HEK293 (cell line): ENCODE measurements around the gene GOLGA6L26.
"Not testable (repeated sequence)": the region's sequence is repeated elsewhere in the genome, so short reads cannot be mapped to it uniquely, and the experiment has no call there.

Source experiments
- CTCF ChIP-seq: fragments of 450-650 bp; formaldehyde crosslinking; IDR thresholded peaks from 2 replicates; pipeline ENCODE4 v1.5.1; 2016; ENCODE audit warnings: missing biosample characterization, missing genetic modification characterization
- KLF10 ChIP-seq: fragments of 450-650 bp; IDR thresholded peaks from 2 replicates; pipeline ENCODE4 v1.5.1; 2018; ENCODE audit warnings: missing biosample characterization, mild to moderate bottlenecking, missing genetic modification characterization
- ZNF223 ChIP-seq: fragments of 450-650 bp; formaldehyde crosslinking; IDR thresholded peaks from 2 replicates; pipeline ENCODE4 v1.5.1; 2016; ENCODE audit warnings: missing biosample characterization, missing genetic modification characterization
- ZNF639 ChIP-seq: fragments of 450-650 bp; formaldehyde crosslinking; IDR thresholded peaks from 2 replicates; pipeline ENCODE4 v1.5.1; 2016; ENCODE audit warnings: missing biosample characterization, missing genetic modification characterization
- ZNF747 ChIP-seq: fragments of 450-650 bp; formaldehyde crosslinking; IDR thresholded peaks from 2 replicates; pipeline ENCODE4 v1.5.1; 2016; ENCODE audit warnings: missing biosample characterization, missing genetic modification characterization

GRCh38 chr15:23362622-23363021 lies 28.6 kb upstream of the GOLGA6L26 start:
- not testable (repeated sequence) for TF ChIP-seq CTCF; ZNF223 (tag by site-specific recombination); KLF10 (tag by site-specific recombination); ZNF747 (tag by site-specific recombination); ZNF639 (tag by site-specific recombination)
